Esophagus muscularis mucosa (tissue), 4 donors: Measurements from ENCODE around the gene KRTAP9-4. TPM values are rescaled to one million over a fixed set of nuclear protein-coding genes. Genes with fewer than 3 reads are reported as not detected.
"Not testable (repeated sequence)": the region's sequence is repeated elsewhere in the genome, so short reads cannot be mapped to it uniquely, and the experiment has no call there.

Experiments
- DNase-seq: peaks from one replicate; pipeline ENCODE4 v3.0.0-alpha.2; 2017; ENCODE audit errors: extremely low spot score
- H3K27ac ChIP-seq, 4 donors: fragments of 200-600 bp; sonication (generic); replicated peaks in 1 of 4; 1 replicate in 3 of 4; 2 replicates in 1 of 4; pipeline ENCODE4 v1.5.1; 2016 to 2019; ENCODE audit warnings: mild to moderate bottlenecking in 1 of 4
- H3K27me3 ChIP-seq, 4 donors: fragments of 200-600 bp; sonication (generic); one replicate each; pipeline versions ENCODE4 v1.5.1 to v1.6.0; 2016 to 2019
- H3K36me3 ChIP-seq, 4 donors: fragments of 200-600 bp; sonication (generic); one replicate each; pipeline ENCODE4 v1.5.1; 2016 to 2019
- H3K4me1 ChIP-seq, 4 donors: fragments of 200-600 bp; sonication (generic); one replicate each; pipeline ENCODE4 v1.5.1; 2016 to 2019
- H3K4me3 ChIP-seq, 4 donors: fragments of 200-600 bp; sonication (generic); 1 replicate in 2 of 4; 2 replicates in 2 of 4; pipeline ENCODE4 v1.5.1; 2016 to 2019; ENCODE audit warnings: mild to moderate bottlenecking in 4 of 4, moderate library complexity in 1 of 4
- H3K9me3 ChIP-seq, 4 donors: fragments of 200-600 bp; sonication (generic); 1 replicate in 3 of 4; 2 replicates in 1 of 4; pipeline ENCODE4 v1.5.1; 2016 to 2019
- EP300 ChIP-seq: sonication (generic); formaldehyde crosslinking; IDR thresholded peaks from one replicate; pipeline ENCODE4 v1.6.1; 2017; ENCODE audit warnings: antibody characterized with exemption
- POLR2A ChIP-seq: fragments of 450-650 bp; IDR thresholded peaks from one replicate; pipeline ENCODE4 v1.6.1; 2017; ENCODE audit warnings: antibody characterized with exemption, moderate library complexity, mild to moderate bottlenecking, low read depth
- POLR2AphosphoS5 ChIP-seq, 2 donors: sonication (generic); formaldehyde crosslinking; IDR thresholded peaks; one replicate each; pipeline ENCODE4 v1.6.1; 2017; ENCODE audit warnings: antibody characterized with exemption in 2 of 2
- WGBS: methylation state at CpG from one replicate; pipeline ENCODE4 v1.1.5; 2018; 5-methylcytosine and 5-hydroxymethylcytosine counted together
- intact Hi-C: fragments of 100-400 bp; cut with DNase I; formaldehyde crosslinking; loops from one replicate; pipeline ENCODE4 v1.15.1; 2023
- total RNA-seq, 4 donors: library from RNA; depleted of rRNA; stranded (reverse); fragments of >200 nt; gene quantifications; one replicate each; pipeline versions ENCODE4 v1.1.0 to v1.2.1, GENCODE V29; 2016
- TF ChIP-seq, protein P1 (sequence below), 3 experiments: fragments of 200-600 bp in 2 of 3; fragments of 450-650 bp in 1 of 3; sonication (generic) in 2 of 3; IDR thresholded peaks; one replicate each; pipeline ENCODE4 v1.5.1; 2017 to 2019; ENCODE audit warnings: antibody characterized with exemption in 3 of 3, mild to moderate bottlenecking in 2 of 3, moderate library complexity in 1 of 3

KRTAP9-4 gene
- total RNA-seq, 4 donors from 2014 or later = not detected

DNA sequence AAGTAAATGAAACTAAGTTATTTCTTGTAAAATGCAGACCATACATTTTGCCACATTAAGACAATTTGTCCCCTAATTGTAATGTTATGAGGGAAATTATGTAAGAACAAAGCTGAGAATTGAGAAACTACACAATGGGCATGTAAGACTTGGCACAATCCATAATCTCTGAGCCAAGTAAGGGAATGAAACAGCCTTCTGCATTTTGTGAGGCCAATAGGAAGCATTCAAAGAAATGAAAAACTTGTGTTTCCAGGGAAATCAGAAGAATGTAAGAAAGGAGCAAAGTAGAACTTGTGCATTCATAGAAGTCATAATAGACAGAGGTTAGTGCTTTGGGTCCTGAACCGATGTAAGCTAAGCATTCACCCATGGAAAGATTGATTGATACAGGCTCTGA lies 1.8 kb downstream of the KRTAP9-4 start:
- no peaks in the 10 kb centered on the region for H3K4me1 ChIP-seq
- DNase-seq = no peak
- H3K4me3 ChIP-seq = no peak overlapping the region
- H3K27ac ChIP-seq = no peak overlapping the region
- TF ChIP-seq EP300 (no peak), POLR2AphosphoS5 (IDR thresholded peaks at IDR 0.05) (no peak), POLR2A (no peak)
- TF ChIP-seq, protein P1, sequence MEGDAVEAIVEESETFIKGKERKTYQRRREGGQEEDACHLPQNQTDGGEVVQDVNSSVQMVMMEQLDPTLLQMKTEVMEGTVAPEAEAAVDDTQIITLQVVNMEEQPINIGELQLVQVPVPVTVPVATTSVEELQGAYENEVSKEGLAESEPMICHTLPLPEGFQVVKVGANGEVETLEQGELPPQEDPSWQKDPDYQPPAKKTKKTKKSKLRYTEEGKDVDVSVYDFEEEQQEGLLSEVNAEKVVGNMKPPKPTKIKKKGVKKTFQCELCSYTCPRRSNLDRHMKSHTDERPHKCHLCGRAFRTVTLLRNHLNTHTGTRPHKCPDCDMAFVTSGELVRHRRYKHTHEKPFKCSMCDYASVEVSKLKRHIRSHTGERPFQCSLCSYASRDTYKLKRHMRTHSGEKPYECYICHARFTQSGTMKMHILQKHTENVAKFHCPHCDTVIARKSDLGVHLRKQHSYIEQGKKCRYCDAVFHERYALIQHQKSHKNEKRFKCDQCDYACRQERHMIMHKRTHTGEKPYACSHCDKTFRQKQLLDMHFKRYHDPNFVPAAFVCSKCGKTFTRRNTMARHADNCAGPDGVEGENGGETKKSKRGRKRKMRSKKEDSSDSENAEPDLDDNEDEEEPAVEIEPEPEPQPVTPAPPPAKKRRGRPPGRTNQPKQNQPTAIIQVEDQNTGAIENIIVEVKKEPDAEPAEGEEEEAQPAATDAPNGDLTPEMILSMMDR (IDR thresholded peaks at IDR 0.05) = no peak
- no peaks in the 10 kb centered on the region for H3K9me3 ChIP-seq
- peaks cover 0 to 6% (median 0%) of the 10 kb centered on the region in 4 donors for H3K27me3 ChIP-seq
- intact Hi-C loops = no loop called here
- WGBS = 100% methylated on average over 1 of the region's 1 CpG
- no peaks in the 10 kb centered on the region for H3K36me3 ChIP-seq

DNA sequence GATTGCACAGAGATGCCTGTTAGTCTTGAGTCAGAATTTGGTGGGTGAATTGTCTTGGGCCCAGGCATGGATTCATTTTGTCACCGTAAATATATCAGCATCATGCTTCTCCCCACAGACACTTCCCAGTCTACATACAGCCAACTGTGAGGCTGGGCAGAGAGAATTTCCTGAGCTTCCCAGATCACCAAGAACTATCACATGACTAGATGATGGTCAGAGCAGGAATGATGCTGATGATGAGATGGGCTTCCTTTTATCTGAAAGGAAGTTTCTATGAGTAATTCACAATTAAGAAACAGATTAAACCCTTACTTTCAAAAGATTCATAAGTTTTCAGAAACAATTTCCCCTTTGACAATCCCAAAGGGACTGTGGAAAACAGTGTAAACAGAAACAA lies 5.4 kb downstream of the KRTAP9-4 start:
- DNase-seq = no peak
- Histone ChIP-seq H3K27ac (no peak overlapping the region), H3K9me3 (no peaks in the 10 kb centered on the region), H3K4me3 (no peak overlapping the region), H3K4me1 (no peaks in the 10 kb centered on the region), H3K27me3 (peaks cover 0 to 6% (median 0%) of the 10 kb centered on the region in 4 donors), H3K36me3 (no peaks in the 10 kb centered on the region)
- intact Hi-C loops = no loop called here
- 50% methylated on average over 1 of the region's 1 CpG for WGBS
- no peak for TF ChIP-seq POLR2A
- no peak for TF ChIP-seq EP300
- no peak for TF ChIP-seq POLR2AphosphoS5 (IDR thresholded peaks at IDR 0.05)
- TF ChIP-seq, protein P1 (IDR thresholded peaks at IDR 0.05) = no peak

DNA sequence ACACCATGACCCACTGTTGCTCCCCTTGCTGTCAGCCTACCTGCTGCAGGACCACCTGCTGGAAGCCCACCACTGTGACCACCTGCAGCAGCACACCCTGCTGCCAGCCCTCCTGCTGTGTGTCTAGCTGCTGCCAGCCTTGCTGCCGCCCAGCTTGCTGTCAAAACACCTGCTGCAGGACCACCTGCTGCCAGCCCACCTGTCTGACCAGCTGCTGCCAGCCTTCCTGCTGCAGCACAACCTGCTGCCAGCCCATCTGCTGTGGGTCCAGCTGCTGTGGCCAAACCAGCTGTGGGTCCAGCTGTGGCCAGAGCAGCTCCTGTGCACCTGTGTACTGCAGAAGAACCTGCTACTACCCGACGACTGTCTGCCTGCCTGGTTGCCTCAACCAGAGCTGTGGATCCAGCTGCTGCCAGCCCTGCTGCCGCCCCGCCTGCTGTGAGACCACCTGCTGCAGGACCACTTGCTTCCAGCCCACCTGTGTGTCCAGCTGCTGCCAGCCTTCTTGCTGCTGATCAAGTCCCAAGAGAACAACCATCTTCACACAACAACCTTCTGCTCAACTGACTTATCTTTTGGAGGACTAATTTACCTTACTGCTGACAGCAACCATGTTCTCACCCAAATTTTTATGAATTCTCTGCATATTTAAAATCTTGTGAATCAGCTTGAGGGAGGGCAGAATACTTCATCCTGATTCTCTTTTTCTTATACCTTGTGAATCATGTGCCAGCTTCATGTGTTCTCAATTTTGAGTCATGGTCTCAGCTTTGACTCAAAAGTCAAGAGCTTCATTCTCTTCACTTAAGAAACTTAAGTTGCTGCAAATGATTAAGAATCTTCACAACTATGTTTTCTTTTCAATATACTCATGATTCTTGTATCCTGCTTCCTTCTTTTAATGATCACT lies 6.1 kb downstream of the KRTAP9-4 start, which contains the start of gene KRTAP9-9:
Gene KRTAP9-9, plus strand, starts transcription at position 4 of the 910 bp plus-strand sequence.
- intact Hi-C loops, H3K27me3 ChIP-seq, H3K27ac ChIP-seq, H3K36me3 ChIP-seq, H3K4me3 ChIP-seq, H3K4me1 ChIP-seq, DNase-seq, H3K9me3 ChIP-seq: not testable (repeated sequence)
- WGBS = 88% methylated on average over 5 of the region's 5 CpGs

DNA sequence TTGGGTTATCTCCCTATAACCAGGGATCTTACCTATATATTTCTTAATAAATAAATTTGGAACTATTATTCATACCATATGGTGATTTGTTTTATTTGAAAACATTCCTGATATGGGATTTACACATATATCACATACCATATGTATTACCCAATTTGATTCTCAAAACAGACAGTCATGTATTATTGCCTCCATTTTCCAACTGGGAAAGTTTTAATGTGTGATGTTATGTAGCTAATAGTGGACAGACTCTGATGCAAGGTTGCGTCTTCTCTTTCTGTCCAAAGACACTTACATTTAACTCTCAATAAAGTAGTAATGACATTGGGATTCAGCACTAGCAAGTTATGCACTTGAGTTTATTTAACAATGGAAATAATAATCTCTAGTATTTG lies 6.8 kb downstream of the KRTAP9-4 start:
- intact Hi-C loops = no loop called here
- Histone ChIP-seq H3K36me3 (no peaks in the 10 kb centered on the region), H3K27ac (no peak overlapping the region), H3K4me1 (no peaks in the 10 kb centered on the region), H3K27me3 (peaks cover 0 to 6% (median 0%) of the 10 kb centered on the region in 4 donors), H3K4me3 (no peak overlapping the region), H3K9me3 (no peaks in the 10 kb centered on the region)
- DNase-seq = no peak
- TF ChIP-seq, protein P1 (IDR thresholded peaks at IDR 0.05) = no peak
- TF ChIP-seq POLR2A (no peak), EP300 (no peak), POLR2AphosphoS5 (IDR thresholded peaks at IDR 0.05) (no peak)
- 96% methylated on average over 1 of the region's 1 CpG for WGBS

DNA sequence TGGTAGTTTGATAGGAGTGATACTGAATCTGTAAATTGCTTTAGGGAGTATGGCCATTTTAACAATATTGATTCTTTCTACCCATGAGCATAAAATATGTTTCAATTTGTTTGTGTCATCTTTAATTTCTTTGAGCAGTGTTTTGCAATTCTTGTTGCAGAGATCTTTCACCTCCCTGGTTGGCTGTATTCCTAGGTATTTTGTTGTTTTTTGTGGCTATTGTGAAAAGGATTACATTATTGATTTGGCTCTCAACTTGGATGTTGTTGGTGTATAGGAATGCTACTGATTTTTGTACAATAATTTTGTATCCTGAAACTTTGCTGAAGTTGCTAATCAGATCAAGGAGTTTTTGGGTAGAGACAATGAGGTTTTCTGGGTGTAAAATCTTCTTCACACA lies 8.9 kb downstream of the KRTAP9-4 start:
- H3K4me3 ChIP-seq = no peak overlapping the region
- TF ChIP-seq, protein P1 (IDR thresholded peaks at IDR 0.05) = no peak
- no peak for TF ChIP-seq EP300
- TF ChIP-seq POLR2AphosphoS5 (IDR thresholded peaks at IDR 0.05) = no peak
- TF ChIP-seq POLR2A = no peak
- no peaks in the 10 kb centered on the region for H3K36me3 ChIP-seq
- intact Hi-C loops = no loop called here
- peaks cover 0 to 6% (median 0%) of the 10 kb centered on the region in 4 donors for H3K27me3 ChIP-seq
- no peak for DNase-seq
- H3K4me1 ChIP-seq = no peaks in the 10 kb centered on the region
- H3K9me3 ChIP-seq = no peaks in the 10 kb centered on the region
- H3K27ac ChIP-seq = no peak overlapping the region
